CD4-positive, alpha-beta T cell (primary cell): ENCODE results near the gene SSNA1. TPM values are rescaled to one million over a fixed set of nuclear protein-coding genes. Genes with fewer than 3 reads are reported as not detected.

Experiments
- ATAC-seq: fragments of 200-7000 bp; cut with Tn5 transposase; one replicate; pipeline ENCODE4 v1.10.0; 2022; ENCODE audit warnings: mild to moderate bottlenecking; ENCODE audit not compliant: poor library complexity
- CTCF ChIA-PET: fragments of 350-600 bp; sonication (Branson Sonifier 250); formaldehyde crosslinking; loops from one replicate; lab custom pipeline; 2021; ENCODE audit warnings: antibody characterized with exemption, inconsistent platforms; lab: Charles Lee
- POLR2A ChIA-PET: fragments of 350-600 bp; sonication (Branson Sonifier 250); formaldehyde crosslinking; loops from one replicate; lab custom pipeline; 2021; ENCODE audit warnings: antibody characterized with exemption, inconsistent platforms; lab: Charles Lee
- DNase-seq, 14 experiments: peaks; one replicate each; pipeline ENCODE4 v3.0.0-alpha.2; 2013 to 2020; ENCODE audit warnings: mixed read lengths in 2 of 14
- H3K27ac ChIP-seq, 2 donors: one replicate each; pipeline versions ENCODE4 v1.5.1 to v1.7.0; 2013; ENCODE audit warnings: low read length in 2 of 2, low read depth in 1 of 2, mild to moderate bottlenecking in 1 of 2
- H3K27me3 ChIP-seq, 2 experiments: 1 replicate in 1 of 2; 2 replicates in 1 of 2; pipeline versions ENCODE4 v1.6.1 to v1.7.0; 2013; ENCODE audit warnings: low read length in 2 of 2, control low read depth in 1 of 2, mild to moderate bottlenecking in 1 of 2, moderate library complexity in 1 of 2; ENCODE audit not compliant: insufficient read depth in 2 of 2, control insufficient read depth in 1 of 2
- H3K36me3 ChIP-seq: one replicate; pipeline ENCODE4 v1.6.1; 2013; ENCODE audit warnings: low read length, control low read depth; ENCODE audit not compliant: insufficient read depth
- H3K4me1 ChIP-seq: one replicate; pipeline ENCODE4 v1.6.1; 2013; ENCODE audit warnings: low read length, control low read depth; ENCODE audit not compliant: insufficient read depth
- H3K4me3 ChIP-seq: one replicate; pipeline ENCODE4 v1.5.1; 2013; ENCODE audit warnings: mild to moderate bottlenecking, low read length, moderate library complexity
- H3K9me3 ChIP-seq, 2 experiments: 1 replicate in 1 of 2; 2 replicates in 1 of 2; pipeline versions ENCODE4 v1.6.1 to v1.7.0; 2013; ENCODE audit warnings: low read length in 2 of 2, mild to moderate bottlenecking in 2 of 2, control low read depth in 1 of 2, moderate library complexity in 1 of 2; ENCODE audit not compliant: control insufficient read depth in 1 of 2, insufficient read depth in 1 of 2
- H3K27ac Mint-ChIP-seq: one replicate; pipeline ENCODE4 v1.8.0; 2020; ENCODE audit warnings: mixed read lengths
- H3K27me3 Mint-ChIP-seq: one replicate; pipeline ENCODE4 v1.8.0; 2021; ENCODE audit warnings: mixed read lengths
- H3K36me3 Mint-ChIP-seq: one replicate; pipeline ENCODE4 v1.8.0; 2021; ENCODE audit warnings: low read depth, mixed read lengths
- H3K4me1 Mint-ChIP-seq: one replicate; pipeline ENCODE4 v1.8.0; 2021; ENCODE audit warnings: low read depth, mixed read lengths
- H3K4me3 Mint-ChIP-seq: one replicate; pipeline ENCODE4 v1.8.0; 2020; ENCODE audit warnings: mild to moderate bottlenecking, mixed read lengths
- H3K9me3 Mint-ChIP-seq: one replicate; pipeline ENCODE4 v1.8.0; 2020; ENCODE audit warnings: mixed read lengths
- intact Hi-C, 2 experiments: fragments of 100-400 bp; cut with DNase I in 1 of 2; cut with micrococcal nuclease in 1 of 2; formaldehyde crosslinking; loops; one replicate each; pipeline versions ENCODE4 v1.15.1 to v1.9.0; 2023 to 2025; cut with DNase I, micrococcal nuclease
- total RNA-seq, 174 experiments: library from RNA in 2 of 174; stranded (reverse) in 2 of 174; gene quantifications; one replicate each; pipeline ENCODE4 v1.2.3 and lab custom pipeline; 2021 to 2026
- TF ChIP-seq, protein P1 (sequence below): fragments of 200-600 bp; IDR thresholded peaks from one replicate; pipeline ENCODE4 v1.8.0; 2022; ENCODE audit warnings: antibody characterized with exemption, mild to moderate bottlenecking

The SSNA1 gene
- total RNA-seq, 2 experiments from 2014 or later: 30.1 to 30.5 TPM

DNA sequence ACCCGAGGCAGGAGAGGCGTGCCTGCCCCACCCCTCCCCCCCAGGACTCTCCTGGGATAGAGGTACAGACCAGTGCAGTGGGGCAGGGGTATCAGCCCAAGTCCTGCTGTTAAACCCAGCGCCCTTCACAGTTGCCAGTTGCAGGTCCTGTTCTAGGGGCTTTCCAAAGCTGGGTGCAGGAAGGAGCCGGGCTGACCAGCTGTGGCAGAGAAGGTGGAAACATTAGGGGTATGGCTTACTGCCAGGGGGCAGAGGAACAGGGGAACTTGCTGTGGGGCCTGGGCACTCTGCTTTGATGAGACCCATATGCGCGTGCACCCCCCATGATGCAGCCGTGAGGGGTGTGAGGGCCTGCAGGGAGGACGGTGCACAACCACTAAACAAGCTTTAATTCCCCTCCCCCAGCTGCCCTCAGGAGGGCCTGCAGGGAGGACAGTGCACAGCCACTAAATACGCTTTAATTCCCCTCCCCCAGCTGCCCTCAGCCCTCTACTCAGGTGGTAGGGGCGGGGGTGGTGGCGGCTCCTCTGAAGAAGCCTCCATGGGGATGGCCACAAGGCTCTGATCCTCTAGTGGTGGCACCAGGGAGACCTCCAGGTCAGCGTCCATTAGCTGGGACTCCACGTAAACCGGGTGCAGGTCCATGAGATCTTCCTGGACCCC lies 17.9 kb upstream of the SSNA1 start:
- no peaks in the 10 kb centered on the region for H3K36me3 ChIP-seq
- H3K27me3 ChIP-seq: peaks cover 55 to 74% of the 10 kb centered on the region in 2 experiments
- H3K4me3 ChIP-seq: no peak overlapping the region
- DNase-seq: no peak
- no peak for ATAC-seq
- TF ChIP-seq, protein P1, sequence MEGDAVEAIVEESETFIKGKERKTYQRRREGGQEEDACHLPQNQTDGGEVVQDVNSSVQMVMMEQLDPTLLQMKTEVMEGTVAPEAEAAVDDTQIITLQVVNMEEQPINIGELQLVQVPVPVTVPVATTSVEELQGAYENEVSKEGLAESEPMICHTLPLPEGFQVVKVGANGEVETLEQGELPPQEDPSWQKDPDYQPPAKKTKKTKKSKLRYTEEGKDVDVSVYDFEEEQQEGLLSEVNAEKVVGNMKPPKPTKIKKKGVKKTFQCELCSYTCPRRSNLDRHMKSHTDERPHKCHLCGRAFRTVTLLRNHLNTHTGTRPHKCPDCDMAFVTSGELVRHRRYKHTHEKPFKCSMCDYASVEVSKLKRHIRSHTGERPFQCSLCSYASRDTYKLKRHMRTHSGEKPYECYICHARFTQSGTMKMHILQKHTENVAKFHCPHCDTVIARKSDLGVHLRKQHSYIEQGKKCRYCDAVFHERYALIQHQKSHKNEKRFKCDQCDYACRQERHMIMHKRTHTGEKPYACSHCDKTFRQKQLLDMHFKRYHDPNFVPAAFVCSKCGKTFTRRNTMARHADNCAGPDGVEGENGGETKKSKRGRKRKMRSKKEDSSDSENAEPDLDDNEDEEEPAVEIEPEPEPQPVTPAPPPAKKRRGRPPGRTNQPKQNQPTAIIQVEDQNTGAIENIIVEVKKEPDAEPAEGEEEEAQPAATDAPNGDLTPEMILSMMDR: no peak
- no peak overlapping the region for H3K27ac Mint-ChIP-seq
- H3K27ac ChIP-seq: no peak overlapping the region
- CTCF ChIA-PET: no interaction called here
- no peak overlapping the region for H3K4me3 Mint-ChIP-seq
- POLR2A ChIA-PET: no interaction called here
- H3K9me3 ChIP-seq: peaks cover 0 to 42% of the 10 kb centered on the region in 2 experiments
- H3K4me1 ChIP-seq: peaks cover 23% of the 10 kb centered on the region
- intact Hi-C loops: loop anchor here in 1 of 2 experiments (10.0 kb wide), 1 partner anchor 46 kb away; no protein-coding TSS in a partner anchor
- H3K27me3 Mint-ChIP-seq: peaks cover 25% of the 10 kb centered on the region
- H3K9me3 Mint-ChIP-seq: no peaks in the 10 kb centered on the region
- no peaks in the 10 kb centered on the region for H3K4me1 Mint-ChIP-seq
- no peaks in the 10 kb centered on the region for H3K36me3 Mint-ChIP-seq

DNA sequence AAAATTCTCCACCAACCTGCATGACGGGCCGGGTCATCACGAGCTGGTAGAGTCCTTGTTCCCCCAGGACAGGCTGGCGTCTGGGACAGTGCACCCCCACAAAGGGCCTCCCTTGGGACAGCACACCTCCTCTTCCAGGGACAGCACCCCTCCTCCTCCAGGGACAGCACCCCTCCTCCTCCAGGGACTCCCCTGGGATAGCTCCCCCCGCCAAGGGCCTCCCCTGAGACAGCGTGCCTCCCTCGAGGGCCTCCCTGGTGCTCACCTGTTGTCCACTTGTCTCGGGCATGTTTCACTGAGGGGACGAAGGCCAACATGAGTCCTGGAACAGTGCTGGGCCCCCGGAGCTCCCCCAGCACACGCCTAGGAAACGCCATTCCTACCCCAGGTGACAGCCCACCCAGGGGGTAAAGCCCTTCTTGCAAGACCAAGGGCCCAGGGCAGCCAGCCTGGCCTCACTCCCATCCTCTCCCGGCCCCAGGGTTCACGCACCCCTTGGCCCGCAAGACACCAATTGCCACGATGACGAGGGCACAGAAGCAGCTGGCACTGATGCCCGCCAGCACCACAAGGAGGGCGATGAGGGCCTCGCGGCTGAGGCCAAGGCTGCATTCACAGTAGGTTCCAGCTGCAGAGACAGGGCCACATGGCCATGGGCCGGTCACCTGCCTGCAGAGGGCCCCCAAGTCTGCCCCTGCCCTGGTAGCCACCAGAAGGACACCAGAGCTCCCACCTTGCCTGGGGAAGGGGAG lies 17.2 kb upstream of the SSNA1 start:
- H3K27ac Mint-ChIP-seq: no peak overlapping the region
- CTCF ChIA-PET: no interaction called here
- intact Hi-C loops: loop anchor here in 1 of 2 experiments (10.0 kb wide), 1 partner anchor 47 kb away; no protein-coding TSS in a partner anchor
- POLR2A ChIA-PET: no interaction called here
- no peaks in the 10 kb centered on the region for H3K36me3 ChIP-seq
- no peak overlapping the region for H3K4me3 Mint-ChIP-seq
- TF ChIP-seq, protein P1: no peak
- DNase-seq: no peak
- H3K27me3 ChIP-seq: peaks cover 48 to 66% of the 10 kb centered on the region in 2 experiments
- peaks cover 19% of the 10 kb centered on the region for H3K27me3 Mint-ChIP-seq
- H3K4me1 ChIP-seq: peaks cover 26% of the 10 kb centered on the region
- H3K4me3 ChIP-seq: no peak overlapping the region
- ATAC-seq: no peak
- H3K9me3 Mint-ChIP-seq: no peaks in the 10 kb centered on the region
- H3K36me3 Mint-ChIP-seq: no peaks in the 10 kb centered on the region
- no peak overlapping the region for H3K27ac ChIP-seq
- peaks cover 4% of the 10 kb centered on the region for H3K4me1 Mint-ChIP-seq
- peaks cover 0 to 35% of the 10 kb centered on the region in 2 experiments for H3K9me3 ChIP-seq

DNA sequence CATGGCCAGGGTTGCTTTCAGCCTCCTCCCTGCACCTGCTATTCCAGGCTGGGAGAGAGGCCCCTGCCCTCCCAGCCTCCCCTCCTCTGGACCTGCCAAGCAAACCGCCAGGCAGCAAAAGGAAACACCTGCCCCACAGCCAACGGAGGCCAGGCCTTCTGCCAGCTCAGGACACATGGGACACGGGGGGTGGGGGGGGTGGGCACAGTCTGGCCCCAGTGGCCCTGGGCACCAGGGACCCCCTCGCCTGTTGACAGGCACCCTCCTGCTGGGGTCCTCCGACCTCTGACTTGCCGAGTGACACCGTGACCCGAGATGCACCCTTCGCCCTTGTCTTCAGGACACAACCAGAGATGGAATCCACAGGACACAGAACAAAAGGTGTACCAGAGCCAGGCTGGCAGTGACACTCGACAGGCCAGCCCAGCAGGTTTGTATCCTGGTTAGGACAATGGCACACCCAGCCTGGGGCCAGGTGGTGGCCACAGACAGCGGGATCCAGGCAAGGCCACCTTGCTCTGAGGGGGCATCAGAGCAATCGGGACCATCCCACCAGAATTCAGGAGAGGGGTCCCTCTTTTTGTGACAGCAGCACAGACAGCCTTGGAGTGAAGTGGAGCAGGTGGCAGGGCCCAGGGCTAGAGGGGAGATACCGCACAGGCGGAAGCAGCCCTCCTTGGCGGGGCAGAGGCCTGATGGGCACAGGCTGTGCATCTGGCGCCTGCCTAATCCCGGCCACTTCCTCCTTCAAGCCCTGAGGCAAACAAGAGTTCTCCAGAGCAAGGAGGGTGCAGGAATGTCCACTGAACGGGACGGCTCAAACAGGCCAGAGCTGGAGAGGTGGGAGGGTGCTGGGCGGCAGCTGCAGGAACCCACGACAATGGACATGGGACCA lies 15.3 kb upstream of the SSNA1 start:
- H3K27me3 Mint-ChIP-seq: peaks cover 13% of the 10 kb centered on the region
- Histone ChIP-seq H3K27me3 (peaks cover 41 to 48% of the 10 kb centered on the region in 2 experiments), H3K27ac (no peak overlapping the region), H3K4me3 (no peak overlapping the region), H3K9me3 (peaks cover 0 to 27% of the 10 kb centered on the region in 2 experiments), H3K4me1 (peaks cover 24% of the 10 kb centered on the region), H3K36me3 (no peaks in the 10 kb centered on the region)
- no peak overlapping the region for H3K27ac Mint-ChIP-seq
- POLR2A ChIA-PET: no interaction called here
- H3K4me1 Mint-ChIP-seq: peaks cover 4% of the 10 kb centered on the region
- H3K4me3 Mint-ChIP-seq: no peak overlapping the region
- intact Hi-C loops: loop anchor here in 1 of 2 experiments (10.0 kb wide), 1 partner anchor 48 kb away; no protein-coding TSS in a partner anchor
- DNase-seq (no peak), ATAC-seq (no peak)
- TF ChIP-seq, protein P1: no peak
- H3K36me3 Mint-ChIP-seq: peaks cover 12% of the 10 kb centered on the region
- no peaks in the 10 kb centered on the region for H3K9me3 Mint-ChIP-seq
- CTCF ChIA-PET: interaction anchor here (1.0 kb wide), 1 partner anchor 63 kb away, joined by 3 read pairs; no protein-coding TSS in a partner anchor
